Retinal pigment epithelial cell (primary cell): ENCODE results near the gene SPOCK3.

Source experiments
- DNase-seq: peaks from one replicate; pipeline ENCODE4 v3.0.0-alpha.2; 2010; ENCODE audit warnings: low read depth
- H3K4me3 ChIP-seq: 2 replicates; pipeline ENCODE4 v1.5.1; 2011; ENCODE audit warnings: mild to moderate bottlenecking, low read length, control low read depth, moderate library complexity
- TF ChIP-seq, protein P1 (sequence below): conservative IDR thresholded peaks from 2 replicates; pipeline ENCODE4 v1.5.1; 2011; ENCODE audit warnings: low read depth, low read length, control low read depth, inconsistent platforms

SPOCK3 gene

DNA sequence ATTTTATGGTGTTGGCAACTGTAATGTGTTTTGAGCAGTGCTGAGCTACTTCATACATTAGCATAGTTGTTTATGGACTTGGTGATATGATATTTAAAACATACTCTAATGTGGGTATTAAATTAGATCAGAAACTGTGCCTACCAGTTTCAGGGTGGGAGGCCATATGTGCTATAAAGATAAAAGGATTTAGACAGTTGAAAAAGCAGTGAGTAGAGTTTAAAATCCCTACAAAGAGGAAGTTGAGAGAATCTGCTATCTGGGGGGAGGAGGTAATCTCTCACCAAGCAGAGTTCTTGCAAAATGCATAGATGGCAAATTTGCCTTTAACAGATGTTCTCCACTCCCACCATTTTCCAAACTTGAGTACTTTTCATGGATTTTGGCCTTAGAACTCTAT lies 154.5 kb downstream of the SPOCK3 start:
- no peak overlapping the region for H3K4me3 ChIP-seq
- TF ChIP-seq, protein P1, sequence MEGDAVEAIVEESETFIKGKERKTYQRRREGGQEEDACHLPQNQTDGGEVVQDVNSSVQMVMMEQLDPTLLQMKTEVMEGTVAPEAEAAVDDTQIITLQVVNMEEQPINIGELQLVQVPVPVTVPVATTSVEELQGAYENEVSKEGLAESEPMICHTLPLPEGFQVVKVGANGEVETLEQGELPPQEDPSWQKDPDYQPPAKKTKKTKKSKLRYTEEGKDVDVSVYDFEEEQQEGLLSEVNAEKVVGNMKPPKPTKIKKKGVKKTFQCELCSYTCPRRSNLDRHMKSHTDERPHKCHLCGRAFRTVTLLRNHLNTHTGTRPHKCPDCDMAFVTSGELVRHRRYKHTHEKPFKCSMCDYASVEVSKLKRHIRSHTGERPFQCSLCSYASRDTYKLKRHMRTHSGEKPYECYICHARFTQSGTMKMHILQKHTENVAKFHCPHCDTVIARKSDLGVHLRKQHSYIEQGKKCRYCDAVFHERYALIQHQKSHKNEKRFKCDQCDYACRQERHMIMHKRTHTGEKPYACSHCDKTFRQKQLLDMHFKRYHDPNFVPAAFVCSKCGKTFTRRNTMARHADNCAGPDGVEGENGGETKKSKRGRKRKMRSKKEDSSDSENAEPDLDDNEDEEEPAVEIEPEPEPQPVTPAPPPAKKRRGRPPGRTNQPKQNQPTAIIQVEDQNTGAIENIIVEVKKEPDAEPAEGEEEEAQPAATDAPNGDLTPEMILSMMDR: no peak
- DNase-seq: no peak

DNA sequence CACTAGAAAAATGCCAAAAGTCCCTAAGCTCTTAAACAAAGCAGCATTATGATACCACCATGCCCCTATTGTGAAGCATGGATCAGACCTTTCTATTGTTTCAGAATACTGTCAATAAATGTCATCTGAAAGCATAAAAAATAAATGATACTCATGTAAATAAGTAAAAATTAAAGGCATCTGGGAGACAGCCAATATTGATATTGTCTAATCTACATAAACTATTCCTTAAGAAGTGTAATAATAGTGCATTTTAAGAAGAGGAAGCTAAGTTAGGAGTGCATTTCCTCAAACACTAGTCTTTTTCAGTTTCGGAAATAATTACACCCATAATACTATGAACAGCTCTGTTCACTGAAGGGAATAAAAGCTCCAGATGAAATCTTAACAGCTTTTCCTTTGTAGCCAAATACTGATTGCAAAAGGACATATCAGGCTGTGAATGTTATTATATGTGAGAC lies 181.6 kb downstream of the SPOCK3 start:
- TF ChIP-seq, protein P1: no peak
- no peak for DNase-seq
- H3K4me3 ChIP-seq: no peak overlapping the region

DNA sequence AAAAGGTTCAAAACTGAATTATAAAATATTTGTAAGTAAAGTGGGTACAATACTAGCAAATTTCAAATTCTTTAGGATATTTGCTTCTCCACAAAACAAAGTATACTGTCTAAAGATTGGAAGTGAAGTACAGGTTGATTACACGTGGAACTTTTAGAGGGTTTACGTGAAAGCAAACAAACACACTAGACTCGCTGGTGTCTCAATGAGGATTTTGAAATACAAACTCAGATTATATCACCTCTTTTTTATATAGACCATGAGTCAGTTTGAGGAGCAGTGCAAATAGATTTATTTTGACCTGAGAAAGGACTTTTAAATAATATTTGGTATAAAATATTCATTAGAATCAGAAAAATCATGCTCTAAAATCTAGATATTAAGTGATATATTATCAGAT lies 185.0 kb downstream of the SPOCK3 start:
- H3K4me3 ChIP-seq: no peak overlapping the region
- DNase-seq: no peak
- TF ChIP-seq, protein P1: no peak

DNA sequence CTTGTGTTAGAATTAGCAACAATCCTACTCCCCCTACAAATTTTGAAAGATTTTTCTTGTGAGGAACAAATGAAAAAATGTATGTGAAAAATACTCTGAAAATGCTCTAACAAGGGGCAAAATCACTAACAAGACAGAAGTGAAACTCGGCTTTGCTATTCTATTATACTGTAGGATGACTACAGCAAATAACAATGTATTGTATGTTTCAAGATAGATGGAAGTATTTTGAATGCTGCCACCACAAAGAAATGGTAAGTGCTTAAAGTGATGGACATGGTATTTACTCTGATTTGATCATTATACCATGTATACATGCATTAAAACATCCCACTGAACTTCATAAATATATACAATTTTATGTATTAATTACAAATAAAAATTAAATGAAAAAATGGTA lies 192.8 kb downstream of the SPOCK3 start:
- no peak overlapping the region for H3K4me3 ChIP-seq
- TF ChIP-seq, protein P1: no peak

DNA sequence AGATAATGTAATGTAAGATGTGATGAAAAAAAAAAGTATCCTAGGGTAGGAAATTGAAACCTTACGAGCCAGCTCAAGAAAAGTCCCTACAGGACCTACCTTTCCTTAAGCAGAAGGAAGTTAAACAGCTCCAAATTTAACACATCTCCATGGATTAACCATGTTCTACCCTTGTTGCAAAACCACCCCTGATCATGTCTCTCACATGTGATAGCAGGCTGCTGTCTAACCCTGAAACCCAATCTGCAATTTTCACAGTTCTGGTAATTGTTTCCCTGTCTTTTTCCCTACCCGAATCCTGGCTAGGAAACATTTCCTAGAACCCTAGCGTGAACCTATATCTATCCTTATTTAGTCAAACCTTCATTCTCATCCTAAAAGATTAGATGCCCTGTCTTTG lies 198.9 kb downstream of the SPOCK3 start:
- DNase-seq: no peak
- TF ChIP-seq, protein P1: no peak
- no peak overlapping the region for H3K4me3 ChIP-seq

More for the DNA sequence above, 192.8 kb downstream of the SPOCK3 start:
- no peak for DNase-seq

DNA sequence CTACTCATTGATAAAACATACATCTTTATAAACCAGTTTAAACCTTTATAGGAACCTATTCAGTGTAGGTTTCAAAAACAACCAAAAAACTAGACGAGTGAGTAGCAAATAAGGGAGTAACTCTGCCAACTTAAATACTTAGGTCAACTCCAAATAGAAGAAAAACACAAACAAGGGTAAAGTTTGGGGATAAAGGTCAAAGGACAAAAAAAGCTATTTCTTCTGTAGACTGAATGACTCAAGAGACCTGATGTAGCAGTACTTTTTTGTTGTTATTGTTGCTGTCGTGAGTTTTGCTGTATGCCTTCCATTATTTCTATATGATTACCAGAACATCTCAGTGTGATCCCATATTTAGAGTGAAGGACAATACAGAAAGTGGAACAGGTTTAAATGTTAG lies 199.3 kb downstream of the SPOCK3 start:
- TF ChIP-seq, protein P1: no peak
- no peak for DNase-seq
- no peak overlapping the region for H3K4me3 ChIP-seq

DNA sequence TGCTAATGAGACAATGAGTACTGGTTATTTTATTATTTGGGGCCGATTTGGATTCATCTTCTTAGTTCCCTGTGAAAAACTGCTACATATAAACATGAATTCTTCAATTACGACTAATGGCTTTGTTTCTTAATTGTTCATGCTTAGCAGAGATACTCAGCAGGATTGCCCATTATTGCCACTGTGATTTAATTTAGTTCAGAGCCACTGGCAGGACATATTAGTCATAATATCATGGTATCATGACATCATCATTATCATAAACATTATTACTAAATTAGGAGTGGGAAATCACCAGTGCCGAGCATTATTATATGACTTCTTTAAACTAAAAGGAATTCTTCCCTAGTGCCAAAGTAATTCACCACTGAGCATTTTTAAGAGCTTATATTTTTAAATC lies 201.4 kb downstream of the SPOCK3 start:
- no peak for DNase-seq
- TF ChIP-seq, protein P1: no peak
- H3K4me3 ChIP-seq: no peak overlapping the region
